ENCODE results near the gene LTBR.

The LTBR gene

GRCh38 chr12:6367969-6368892 lies 15.7 kb upstream of the LTBR start:
- in situ Hi-C loops (cut with MboI; ENCODE audit: low sequenced_read_pairs) = no loop called here

DNA sequence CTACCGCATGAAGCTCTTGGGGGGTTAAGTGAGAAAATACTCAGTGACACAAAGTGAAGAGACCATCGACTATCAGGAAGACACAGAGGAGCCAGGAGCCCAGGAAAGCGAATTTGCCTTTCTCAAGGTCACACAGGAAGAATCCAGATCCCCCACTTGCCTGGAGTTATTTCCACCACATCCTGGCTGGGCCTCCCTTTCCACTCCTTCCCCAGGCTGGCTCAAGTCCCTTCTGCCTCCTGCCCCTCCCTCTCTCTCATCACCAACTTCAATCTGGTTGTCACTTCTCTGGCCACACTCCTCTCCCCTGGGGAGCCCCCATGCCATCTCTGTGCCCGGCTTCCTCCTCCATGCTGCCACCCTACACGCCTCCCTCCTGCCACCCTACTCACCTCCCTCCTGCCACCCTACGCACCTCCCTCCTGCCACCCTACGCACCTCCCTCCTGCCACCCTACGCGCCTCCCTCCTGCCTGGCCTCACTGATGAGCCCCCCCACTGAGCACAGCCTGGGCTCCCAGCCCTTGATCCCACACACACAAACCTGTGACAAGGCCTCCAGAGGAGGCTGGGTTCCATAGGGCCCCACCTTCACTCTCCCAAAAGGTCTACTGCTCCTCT lies 14.9 kb upstream of the LTBR start:
- in situ Hi-C loops (cut with MboI; ENCODE audit: low sequenced_read_pairs) = no loop called here

GRCh38 chr12:6369916-6370575 lies 13.9 kb upstream of the LTBR start:
- in situ Hi-C loops (cut with MboI; ENCODE audit: low sequenced_read_pairs) = no loop called here

DNA sequence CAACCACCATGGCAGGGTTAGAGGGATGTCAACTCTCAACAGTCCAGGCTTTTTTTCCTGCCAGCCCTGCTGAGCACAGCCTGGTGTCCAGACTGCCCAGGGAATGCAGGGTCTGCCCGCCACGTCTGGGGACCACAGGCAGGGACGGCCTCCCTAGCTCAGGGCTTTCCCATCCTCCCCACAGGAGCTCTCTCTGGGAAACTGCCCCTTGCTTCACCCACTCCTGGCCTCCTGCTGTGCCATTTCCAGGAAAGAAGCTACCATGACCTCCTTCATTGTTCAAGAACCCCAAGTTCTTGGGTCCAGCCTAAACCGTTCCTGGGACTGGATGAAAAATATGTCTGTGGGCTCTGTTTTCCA lies 13.4 kb upstream of the LTBR start:
- in situ Hi-C loops (cut with MboI; ENCODE audit: low sequenced_read_pairs) = no loop called here

GRCh38 chr12:6370994-6371754 lies 12.8 kb upstream of the LTBR start:
- in situ Hi-C loops (cut with MboI; ENCODE audit: low sequenced_read_pairs) = no loop called here

DNA sequence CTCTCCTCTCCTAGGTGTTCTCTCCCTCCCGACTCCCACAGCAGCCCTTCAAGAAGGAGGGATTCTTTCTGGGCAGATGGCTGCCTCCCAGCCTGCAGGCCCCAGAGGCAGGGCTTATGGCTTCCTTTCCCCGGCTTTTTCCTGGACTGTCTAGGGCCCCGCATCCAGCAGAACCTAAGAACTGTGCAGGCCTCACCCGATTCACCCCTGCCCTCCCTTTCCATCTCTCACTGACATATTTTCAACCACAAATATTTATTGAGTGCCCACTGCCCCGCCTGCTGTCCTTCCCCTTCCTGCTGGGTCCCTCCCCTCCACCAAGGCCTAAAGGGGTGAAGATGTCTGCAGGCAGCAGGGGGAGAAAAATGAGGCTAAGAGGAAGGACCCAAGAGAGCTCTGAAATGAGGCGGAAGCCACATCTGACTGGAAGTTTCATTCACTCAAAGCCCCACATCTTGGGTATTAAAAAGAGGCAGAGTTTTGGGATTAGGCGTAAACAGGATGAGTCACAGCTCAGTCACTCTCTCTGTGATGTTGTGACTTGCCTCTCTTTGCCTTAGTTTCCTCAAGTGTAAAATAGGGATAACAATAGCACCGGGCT lies 11.5 kb upstream of the LTBR start:
- in situ Hi-C loops (cut with MboI; ENCODE audit: low sequenced_read_pairs) = no loop called here

DNA sequence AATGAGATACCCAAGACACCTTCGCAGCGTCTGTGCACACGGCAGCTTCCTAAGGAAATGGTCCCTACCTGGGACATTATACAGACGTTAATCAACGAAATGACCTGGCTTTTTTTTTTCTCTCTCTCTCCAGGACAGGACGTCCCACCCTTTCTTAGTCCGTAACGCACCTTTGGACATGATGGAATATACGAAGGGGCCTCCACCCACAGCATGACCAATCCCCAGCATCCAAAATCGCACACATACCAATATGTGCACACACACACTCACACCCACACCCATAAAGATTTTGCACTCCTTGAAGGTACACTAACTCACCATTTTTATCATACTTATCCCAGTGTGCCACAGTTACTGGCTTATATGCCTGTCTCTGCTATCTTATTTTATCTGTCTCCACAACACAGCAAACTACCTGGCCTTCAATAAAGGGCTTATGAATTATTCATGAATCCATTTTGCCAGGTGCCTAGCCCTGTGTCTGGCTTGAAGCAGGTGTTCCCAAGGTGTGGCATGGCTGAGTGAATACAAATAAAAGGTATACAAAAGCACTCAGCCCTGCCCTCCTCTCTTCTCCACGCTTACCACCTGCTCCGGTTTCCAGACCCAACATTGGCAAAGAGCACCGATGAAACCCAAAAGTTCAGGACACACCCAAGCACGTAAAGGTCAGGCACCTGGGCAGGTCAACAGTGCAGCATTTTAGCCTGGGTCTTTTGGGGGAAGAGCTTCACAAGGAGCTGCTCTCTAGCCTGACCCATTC lies 10.8 kb upstream of the LTBR start:
- in situ Hi-C loops (cut with MboI; ENCODE audit: low sequenced_read_pairs) = no loop called here

- in situ Hi-C loops (cut with MboI; ENCODE audit: low sequenced_read_pairs) = no loop called here
These were observed 9.8 kb upstream of the LTBR start for GRCh38 chr12:6374028-6374785.

DNA sequence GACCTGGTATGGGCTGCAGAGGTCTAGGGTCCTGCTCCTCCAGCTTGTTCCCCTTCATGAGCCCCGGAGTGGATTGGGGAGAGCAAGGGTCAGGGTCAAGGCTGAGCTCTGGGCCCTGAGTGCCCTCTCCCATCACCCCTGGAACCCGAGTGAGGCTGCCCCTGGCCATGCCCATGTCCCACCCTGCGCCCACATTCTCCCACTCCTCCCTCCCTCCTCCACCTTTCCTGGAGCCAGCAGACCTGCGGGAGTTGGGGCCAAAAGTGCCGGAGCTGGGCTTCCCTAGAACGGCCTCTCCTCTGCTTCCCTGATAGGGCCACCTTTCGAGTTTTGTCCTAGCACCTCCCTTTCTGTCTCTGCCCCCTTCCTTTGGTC lies 9.2 kb upstream of the LTBR start:
- in situ Hi-C loops (cut with MboI; ENCODE audit: low sequenced_read_pairs) = no loop called here

- in situ Hi-C loops (cut with MboI; ENCODE audit: low sequenced_read_pairs) = no loop called here
These were observed 8.5 kb upstream of the LTBR start, which contains the start of gene SCNN1A for GRCh38 chr12:6375269-6376078. TSS of gene SCNN1A (minus strand) at chr12:6375563. CDS start at chr12:6374783, 780 bp downstream.

GRCh38 chr12:6376079-6376869 lies 7.7 kb upstream of the LTBR start:
- in situ Hi-C loops (cut with MboI; ENCODE audit: low sequenced_read_pairs) = no loop called here

GRCh38 chr12:6376870-6377666 lies 6.9 kb upstream of the LTBR start:
- in situ Hi-C loops (cut with MboI; ENCODE audit: low sequenced_read_pairs) = no loop called here

GRCh38 chr12:6377667-6377994 lies 6.3 kb upstream of the LTBR start:
- in situ Hi-C loops (cut with MboI; ENCODE audit: low sequenced_read_pairs) = no loop called here

GRCh38 chr12:6378709-6379472 lies 5.1 kb upstream of the LTBR start:
- in situ Hi-C loops (cut with MboI; ENCODE audit: low sequenced_read_pairs) = no loop called here

- in situ Hi-C loops (cut with MboI; ENCODE audit: low sequenced_read_pairs) = no loop called here
These were observed 3.5 kb upstream of the LTBR start for GRCh38 chr12:6380141-6381121.

Data from HL-60/S4 treated with retinoic acid at 250 ng/mL for 4 days and 3 days (cell line).